Aorta (tissue), 5 donors: Measurements from ENCODE around the gene BCAT1. TPM values are rescaled to one million over a fixed set of nuclear protein-coding genes. Genes with fewer than 3 reads are reported as not detected.
"Not testable (repeated sequence)": the region's sequence is repeated elsewhere in the genome, so short reads cannot be mapped to it uniquely, and the experiment has no call there.

Experiments used
- ATAC-seq: fragments of 200-7000 bp; cut with Tn5 transposase; one replicate; pipeline ENCODE4 v1.9.1; 2022; ENCODE audit warnings: moderate library complexity; ENCODE audit not compliant: low FRiP score
- DNase-seq, 2 donors: peaks; one replicate each; pipeline ENCODE4 v3.0.0-alpha.2; 2020
- H3K27ac ChIP-seq, 2 donors: one replicate each; pipeline ENCODE4 v1.5.1; 2013; ENCODE audit warnings: low read length in 2 of 2, mild to moderate bottlenecking in 2 of 2, moderate library complexity in 2 of 2, control low read depth in 1 of 2, inconsistent platforms in 1 of 2, low read depth in 1 of 2
- H3K27me3 ChIP-seq, 2 donors: one replicate each; pipeline ENCODE4 v1.6.1; 2013; ENCODE audit warnings: control low read depth in 1 of 2, low read length in 1 of 2, mild to moderate bottlenecking in 1 of 2, moderate library complexity in 1 of 2; ENCODE audit not compliant: insufficient read depth in 2 of 2, control insufficient read depth in 1 of 2
- H3K36me3 ChIP-seq, 2 donors: one replicate each; pipeline ENCODE4 v1.6.1; 2013; ENCODE audit warnings: control low read depth in 1 of 2, low read length in 1 of 2, mild to moderate bottlenecking in 1 of 2; ENCODE audit not compliant: insufficient read depth in 2 of 2, control insufficient read depth in 1 of 2
- H3K4me1 ChIP-seq, 2 donors: one replicate each; pipeline ENCODE4 v1.6.1; 2013; ENCODE audit warnings: low read length in 2 of 2, control low read depth in 1 of 2, mild to moderate bottlenecking in 1 of 2, moderate library complexity in 1 of 2; ENCODE audit not compliant: insufficient read depth in 2 of 2, control insufficient read depth in 1 of 2
- H3K4me3 ChIP-seq, 2 donors: one replicate each; pipeline ENCODE4 v1.5.1; 2013; ENCODE audit warnings: low read length in 2 of 2, control low read depth in 1 of 2, mild to moderate bottlenecking in 1 of 2
- H3K9me3 ChIP-seq: one replicate; pipeline ENCODE4 v1.6.1; 2013; ENCODE audit warnings: mild to moderate bottlenecking, low read length; ENCODE audit not compliant: control insufficient read depth
- WGBS, 2 donors: extraction: QIAGEN DNeasy Blood & Tissue Kit; methylation state at CpG; one replicate each; pipeline ENCODE4 v1.1.7; 2013; 5-methylcytosine and 5-hydroxymethylcytosine counted together
- intact Hi-C, 2 donors: fragments of 100-400 bp; cut with DNase I; formaldehyde crosslinking; loops; one replicate each; pipeline versions ENCODE4 v1.14.2 to v1.15.0; 2022
- polyA plus RNA-seq, 2 donors: library from polyadenylated mRNA; stranded (reverse); fragments of 200-250 nt; gene quantifications; one replicate each; pipeline ENCODE4 v1.2.3, GENCODE V29; 2013
- total RNA-seq, 2 donors: library from RNA; stranded (reverse); fragmentation: NEBNext Ultra II Directional; extraction: Animal tissue kit (Norgen Biotek cat#: 25700); gene quantifications; one replicate each; pipeline ENCODE4 v1.2.1, GENCODE V29; 2021
- donor health status: healthy with polysubstance abuse.
- donor health status: Bipolar disorder and iron deficiency.
- donor health status: DM: no; HTN: no; CAD: no.
- donor health status: DM: no; HTN: no; CAD: no.
- donor health status: DM: yes; HTN: yes; CAD: no.

Gene BCAT1
- total and polyA plus RNA-seq, 4 donors, result 3.8 to 47.3 (median 21.8) TPM

- DNase-seq, result no peak
- H3K27ac ChIP-seq, result no peak overlapping the region
- 99% methylated on average over 3 of the region's 3 CpGs for WGBS, 2 donors
- no peaks in the 10 kb centered on the region for H3K9me3 ChIP-seq
- intact Hi-C loops, result no loop called here
- no peak for ATAC-seq
- H3K4me1 ChIP-seq, result no peaks in the 10 kb centered on the region
- no peaks in the 10 kb centered on the region for H3K36me3 ChIP-seq
- no peaks in the 10 kb centered on the region for H3K27me3 ChIP-seq
- H3K4me3 ChIP-seq, result no peak overlapping the region
Observed at GRCh38 chr12:24875014-24875413, 73.9 kb downstream of the BCAT1 start.

GRCh38 chr12:24872211-24872610 lies 76.7 kb downstream of the BCAT1 start:
- ATAC-seq (no peak), DNase-seq (no peak)
- Histone ChIP-seq H3K27me3 (no peaks in the 10 kb centered on the region), H3K4me3 (no peak overlapping the region), H3K27ac (no peak overlapping the region), H3K4me1 (no peaks in the 10 kb centered on the region), H3K9me3 (no peaks in the 10 kb centered on the region), H3K36me3 (no peaks in the 10 kb centered on the region)
- intact Hi-C loops, result no loop called here
- 84 to 100% methylated on average over 1 of the region's 1 CpG for WGBS, 2 donors

GRCh38 chr12:24866139-24866538 lies 82.8 kb downstream of the BCAT1 start:
- DNase-seq, H3K4me3 ChIP-seq, H3K4me1 ChIP-seq, H3K36me3 ChIP-seq, H3K27me3 ChIP-seq, ATAC-seq, intact Hi-C loops, H3K9me3 ChIP-seq, H3K27ac ChIP-seq: not testable (repeated sequence)
- WGBS, 2 donors, result 98% methylated on average over 22 to 24 of the region's 24 CpGs

GRCh38 chr12:24864796-24865125 lies 84.1 kb downstream of the BCAT1 start:
- Histone ChIP-seq H3K27ac (no peak overlapping the region), H3K9me3 (no peaks in the 10 kb centered on the region), H3K4me1 (no peaks in the 10 kb centered on the region), H3K4me3 (no peak overlapping the region), H3K36me3 (no peaks in the 10 kb centered on the region), H3K27me3 (no peaks in the 10 kb centered on the region)
- ATAC-seq (no peak), DNase-seq (no peak)
- intact Hi-C loops, result no loop called here

GRCh38 chr12:24861766-24862540 lies 86.9 kb downstream of the BCAT1 start:
- Histone ChIP-seq H3K36me3 (no peaks in the 10 kb centered on the region), H3K4me1 (no peaks in the 10 kb centered on the region), H3K9me3 (no peaks in the 10 kb centered on the region), H3K4me3 (no peak overlapping the region), H3K27me3 (no peaks in the 10 kb centered on the region), H3K27ac (peak overlapping the region in 1 of 2 donors; percentile 36)
- DNase-seq, result no peak
- no peak for ATAC-seq
- WGBS, 2 donors, result 95 to 100% methylated on average over 1 of the region's 1 CpG
- intact Hi-C loops, result no loop called here

- Histone ChIP-seq H3K27ac (no peak overlapping the region), H3K36me3 (no peaks in the 10 kb centered on the region), H3K9me3 (no peaks in the 10 kb centered on the region), H3K4me1 (no peaks in the 10 kb centered on the region), H3K4me3 (no peak overlapping the region), H3K27me3 (no peaks in the 10 kb centered on the region)
- no peak for ATAC-seq
- intact Hi-C loops, result no loop called here
- no peak for DNase-seq
Observed at GRCh38 chr12:24860546-24860945, 88.4 kb downstream of the BCAT1 start.

- no peaks in the 10 kb centered on the region for H3K9me3 ChIP-seq
- no peak overlapping the region for H3K27ac ChIP-seq
- H3K36me3 ChIP-seq, result no peaks in the 10 kb centered on the region
- DNase-seq (no peak), ATAC-seq (no peak)
- intact Hi-C loops, result no loop called here
- H3K27me3 ChIP-seq, result no peaks in the 10 kb centered on the region
- no peaks in the 10 kb centered on the region for H3K4me1 ChIP-seq
- 96 to 98% methylated on average over 3 of the region's 3 CpGs for WGBS, 2 donors
- no peak overlapping the region for H3K4me3 ChIP-seq
Observed at GRCh38 chr12:24856541-24856940, 92.4 kb downstream of the BCAT1 start.

- intact Hi-C loops, result no loop called here
- DNase-seq (no peak), ATAC-seq (no peak)
- Histone ChIP-seq H3K4me3 (no peak overlapping the region), H3K27ac (no peak overlapping the region), H3K36me3 (no peaks in the 10 kb centered on the region), H3K9me3 (no peaks in the 10 kb centered on the region), H3K4me1 (no peaks in the 10 kb centered on the region), H3K27me3 (no peaks in the 10 kb centered on the region)
- 73 to 86% methylated on average over 6 of the region's 6 CpGs for WGBS, 2 donors
Observed at GRCh38 chr12:24854908-24855307, 94.0 kb downstream of the BCAT1 start.

- Histone ChIP-seq H3K4me1 (no peaks in the 10 kb centered on the region), H3K27ac (no peak overlapping the region), H3K9me3 (no peaks in the 10 kb centered on the region), H3K36me3 (no peaks in the 10 kb centered on the region), H3K27me3 (no peaks in the 10 kb centered on the region), H3K4me3 (no peak overlapping the region)
- intact Hi-C loops, result no loop called here
- 95 to 98% methylated on average over 1 of the region's 1 CpG for WGBS, 2 donors
- ATAC-seq, result no peak
- no peak for DNase-seq
Observed at GRCh38 chr12:24854017-24854416, 94.9 kb downstream of the BCAT1 start.
